Lower leg skin (tissue), 4 donors: ENCODE measurements around the gene ASB16. TPM values are rescaled to one million over a fixed set of nuclear protein-coding genes. Genes with fewer than 3 reads are reported as not detected.
"Not testable (repeated sequence)": the region's sequence is repeated elsewhere in the genome, so short reads cannot be mapped to it uniquely, and the experiment has no call there.

ENCODE experiments used
- DNase-seq, 2 donors: peaks; one replicate each; pipeline ENCODE4 v3.0.0-alpha.2; 2019; ENCODE audit warnings: low spot score in 2 of 2
- H3K4me3 ChIP-seq: fragments of 200-600 bp; sonication (generic); 2 replicates; pipeline ENCODE4 v1.5.1; 2017; ENCODE audit warnings: mild to moderate bottlenecking, low read depth; ENCODE audit not compliant: poor library complexity, severe bottlenecking
- POLR2A ChIP-seq, 2 donors: fragments of 450-650 bp; IDR thresholded peaks; one replicate each; pipeline ENCODE4 v1.6.1; 2016 to 2017; ENCODE audit warnings: antibody characterized with exemption in 2 of 2, mild to moderate bottlenecking in 1 of 2, moderate library complexity in 1 of 2
- WGBS, 2 donors: methylation state at CpG; one replicate each; pipeline ENCODE4 v1.1.5; 2018; 5-methylcytosine and 5-hydroxymethylcytosine counted together
- intact Hi-C: fragments of 100-400 bp; cut with DNase I; formaldehyde crosslinking; loops from one replicate; pipeline ENCODE4 v1.15.0; 2023; ENCODE audit warnings: low total_unique reads
- total RNA-seq, 4 donors: library from RNA; depleted of rRNA; stranded (reverse); fragments of >200 nt; gene quantifications; one replicate each; pipeline ENCODE4 v1.1.0, GENCODE V29; 2016
- TF ChIP-seq, protein P1 (sequence below), 3 donors: fragments of 450-650 bp; IDR thresholded peaks; one replicate each; pipeline ENCODE4 v1.5.1; 2016; ENCODE audit warnings: antibody characterized with exemption in 3 of 3, mild to moderate bottlenecking in 3 of 3, moderate library complexity in 2 of 3

ASB16 gene
- total RNA-seq, 4 donors from 2014 or later: 1.1 TPM; not detected in 3

DNA sequence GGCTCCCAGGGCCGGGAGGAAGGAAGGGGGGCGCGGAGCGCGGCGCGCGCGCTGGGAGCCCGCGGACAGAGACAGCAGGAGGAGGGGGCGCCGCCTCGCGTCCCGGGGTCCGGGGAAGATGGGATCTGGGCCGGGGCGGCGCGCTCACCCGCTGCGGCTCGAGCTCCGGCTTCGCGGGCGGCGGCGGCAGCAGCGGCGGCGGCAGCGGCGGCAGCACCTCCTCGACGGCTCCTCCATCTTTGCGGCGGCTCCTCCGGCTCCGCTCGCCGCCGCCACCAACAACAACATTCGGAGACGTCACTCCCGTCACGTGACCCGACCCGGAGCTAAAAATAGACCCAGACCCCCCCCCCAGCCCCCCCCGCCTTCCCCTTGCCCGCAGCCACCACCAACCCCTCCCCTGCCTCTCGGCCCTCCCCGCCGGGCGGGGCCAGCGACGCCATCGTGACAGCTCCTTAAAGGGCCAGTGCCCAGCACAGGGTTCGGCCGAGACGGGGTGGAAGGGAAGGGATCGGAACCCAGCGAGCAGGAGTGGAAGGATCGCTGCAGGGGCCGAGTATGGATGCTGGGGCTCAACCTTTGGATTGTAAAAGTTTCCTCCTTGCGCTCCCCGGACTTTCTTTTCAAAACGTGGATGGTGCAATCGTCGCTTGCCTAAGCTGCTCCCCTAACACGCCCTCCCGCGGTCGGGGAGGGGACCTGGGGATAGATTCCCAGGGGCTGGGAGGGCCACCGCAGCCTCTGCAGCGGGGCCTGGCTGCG is 47.0 kb upstream of the ASB16 start, which contains the start of gene HDAC5:
HDAC5 (minus strand) TSS at position 286 of the 762 bp plus-strand sequence. CDS start 6,126 bp downstream, outside the sequence.
- H3K4me3 ChIP-seq: peak within 1 kb of the TSS; percentile 99
- DNase-seq: peak; percentile 94 to 99
- intact Hi-C loops: no loop called here
- peak in 1 of 2 donors; percentile 66 for TF ChIP-seq POLR2A (IDR thresholded peaks at IDR 0.05)
- TF ChIP-seq, protein P1, sequence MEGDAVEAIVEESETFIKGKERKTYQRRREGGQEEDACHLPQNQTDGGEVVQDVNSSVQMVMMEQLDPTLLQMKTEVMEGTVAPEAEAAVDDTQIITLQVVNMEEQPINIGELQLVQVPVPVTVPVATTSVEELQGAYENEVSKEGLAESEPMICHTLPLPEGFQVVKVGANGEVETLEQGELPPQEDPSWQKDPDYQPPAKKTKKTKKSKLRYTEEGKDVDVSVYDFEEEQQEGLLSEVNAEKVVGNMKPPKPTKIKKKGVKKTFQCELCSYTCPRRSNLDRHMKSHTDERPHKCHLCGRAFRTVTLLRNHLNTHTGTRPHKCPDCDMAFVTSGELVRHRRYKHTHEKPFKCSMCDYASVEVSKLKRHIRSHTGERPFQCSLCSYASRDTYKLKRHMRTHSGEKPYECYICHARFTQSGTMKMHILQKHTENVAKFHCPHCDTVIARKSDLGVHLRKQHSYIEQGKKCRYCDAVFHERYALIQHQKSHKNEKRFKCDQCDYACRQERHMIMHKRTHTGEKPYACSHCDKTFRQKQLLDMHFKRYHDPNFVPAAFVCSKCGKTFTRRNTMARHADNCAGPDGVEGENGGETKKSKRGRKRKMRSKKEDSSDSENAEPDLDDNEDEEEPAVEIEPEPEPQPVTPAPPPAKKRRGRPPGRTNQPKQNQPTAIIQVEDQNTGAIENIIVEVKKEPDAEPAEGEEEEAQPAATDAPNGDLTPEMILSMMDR (IDR thresholded peaks at IDR 0.05): peak in 1 of 3 donors; percentile 28
- 0 to 1% methylated on average over 17 to 35 of the region's 78 CpGs for WGBS, 2 donors

DNA sequence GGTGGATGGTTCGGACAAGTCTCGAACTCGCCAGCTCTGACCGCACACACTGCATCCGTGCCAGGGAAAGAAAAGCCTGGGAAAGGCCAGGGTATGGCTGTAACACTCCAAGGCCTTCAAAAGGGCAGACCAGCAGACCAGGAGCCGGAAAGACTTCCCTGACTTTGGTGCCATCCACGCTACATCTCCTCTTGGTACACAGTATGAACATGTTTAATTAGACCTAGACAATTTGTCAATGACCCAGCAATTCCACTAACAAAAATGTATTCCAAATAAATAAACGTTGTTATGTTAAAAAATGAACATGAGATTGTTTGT is 46.4 kb upstream of the ASB16 start:
- intact Hi-C loops: no loop called here
- DNase-seq: no peak
- no peak for TF ChIP-seq POLR2A (IDR thresholded peaks at IDR 0.05)
- TF ChIP-seq, protein P1 (IDR thresholded peaks at IDR 0.05): no peak
- H3K4me3 ChIP-seq: peak overlapping the region; percentile 26
- WGBS, 2 donors: 0 to 2% methylated on average over 8 of the region's 8 CpGs

DNA sequence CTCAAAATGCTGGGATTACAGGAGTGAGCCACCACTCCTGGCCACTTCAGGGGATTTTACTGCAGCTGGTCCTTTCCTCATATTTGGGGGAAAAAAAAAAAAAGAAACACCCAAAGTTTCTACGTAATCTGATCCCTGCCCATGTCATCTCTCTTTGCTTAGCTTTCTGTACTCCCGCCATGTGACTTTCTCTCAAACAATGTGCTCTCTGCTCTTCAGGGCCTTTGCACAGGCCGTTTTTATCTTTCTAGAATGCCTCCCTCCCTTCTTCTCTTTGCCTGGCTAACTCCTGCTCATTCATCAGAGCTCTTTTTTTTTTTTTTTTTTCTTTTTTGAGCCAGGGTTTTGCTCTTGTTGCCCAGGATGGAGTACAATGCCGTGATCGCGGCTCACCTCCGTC is 42.1 kb upstream of the ASB16 start:
- intact Hi-C loops: no loop called here
- WGBS, 2 donors: 90 to 94% methylated on average over 7 of the region's 7 CpGs
- no peak for TF ChIP-seq POLR2A (IDR thresholded peaks at IDR 0.05)
- TF ChIP-seq, protein P1 (IDR thresholded peaks at IDR 0.05): no peak
- DNase-seq: no peak
- H3K4me3 ChIP-seq: no peak overlapping the region

DNA sequence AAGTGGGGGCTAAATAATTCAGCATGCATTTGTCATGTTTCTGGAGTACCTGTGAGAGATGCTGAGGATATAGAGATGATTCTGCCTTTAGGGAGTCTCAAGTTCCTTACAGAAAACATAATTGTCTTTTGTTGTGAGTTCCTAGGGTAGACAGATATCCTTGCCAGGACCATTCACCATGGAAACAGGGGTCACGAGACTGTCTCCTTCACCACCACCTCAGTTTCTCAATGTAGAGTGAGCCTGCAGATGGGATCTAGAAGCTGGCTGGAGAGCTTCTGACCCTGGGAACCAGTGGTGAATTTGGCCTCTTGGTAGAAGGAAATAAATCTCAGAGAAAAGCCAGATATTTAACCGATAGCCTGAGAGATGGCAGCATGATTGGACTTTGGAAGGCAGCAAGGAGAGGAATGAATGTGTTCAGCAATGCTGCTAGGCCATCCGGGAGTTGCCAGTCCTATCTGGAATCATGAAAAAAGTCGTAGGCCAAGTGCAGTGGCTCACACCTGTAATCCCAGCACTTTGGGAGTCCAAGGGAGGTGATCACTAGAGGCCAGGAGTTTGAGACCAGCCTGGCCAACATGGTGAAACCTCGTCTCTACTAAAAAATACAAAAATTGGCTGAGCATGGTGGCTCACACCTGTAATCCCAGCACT is 39.7 kb upstream of the ASB16 start:
- intact Hi-C loops: no loop called here
- DNase-seq: no peak
- no peak for TF ChIP-seq POLR2A (IDR thresholded peaks at IDR 0.05)
- TF ChIP-seq, protein P1 (IDR thresholded peaks at IDR 0.05): no peak
- WGBS, 2 donors: 87 to 90% methylated on average over 5 of the region's 5 CpGs
- H3K4me3 ChIP-seq: no peak overlapping the region

DNA sequence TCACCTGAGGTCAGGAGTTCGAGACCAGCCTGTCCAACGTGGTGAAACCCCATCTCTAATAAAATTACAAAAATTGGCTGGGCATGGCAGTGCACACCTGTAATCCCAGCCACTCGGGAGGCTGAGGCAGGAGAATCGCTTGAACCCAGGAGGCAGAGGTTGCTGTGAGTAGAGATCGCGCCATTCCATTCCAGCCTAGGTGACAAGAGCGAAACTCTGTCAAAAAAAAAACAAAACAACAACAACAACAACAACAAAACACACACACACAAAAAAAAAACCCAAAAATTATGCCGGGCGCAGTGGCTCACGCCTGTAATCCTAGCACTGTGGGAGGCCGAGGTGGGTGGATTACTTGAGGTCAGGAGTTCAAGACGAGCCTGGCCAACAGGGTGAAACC is 39.1 kb upstream of the ASB16 start:
- H3K4me3 ChIP-seq, DNase-seq, intact Hi-C loops: not testable (repeated sequence)
- 91 to 94% methylated on average over 12 of the region's 12 CpGs for WGBS, 2 donors

DNA sequence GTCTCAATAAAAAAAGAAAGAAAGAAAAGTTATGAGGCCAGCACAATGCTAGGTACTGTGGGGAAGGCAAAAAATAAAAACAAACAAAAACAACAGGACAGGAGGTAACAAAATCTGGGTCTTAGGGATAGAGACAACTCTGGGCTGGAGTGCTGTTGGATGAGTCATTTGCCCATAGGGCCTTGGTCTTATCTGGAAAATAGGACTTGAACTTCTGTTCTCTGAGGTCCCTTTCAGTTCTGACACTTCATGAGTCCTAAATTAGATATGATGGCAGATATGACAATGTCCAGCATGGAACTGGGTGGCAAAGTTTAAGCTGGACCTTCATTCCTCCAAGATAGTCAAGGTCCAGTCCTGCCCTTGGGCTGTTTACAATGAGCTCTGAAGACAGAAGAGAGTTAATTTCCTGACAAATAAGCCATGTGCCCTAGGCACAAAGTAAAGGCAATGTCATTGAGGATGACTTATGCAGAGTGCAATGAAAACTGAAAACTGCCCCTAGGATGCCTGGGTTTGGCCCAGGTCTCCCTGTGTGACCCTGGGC is 38.2 kb upstream of the ASB16 start:
- intact Hi-C loops: no loop called here
- no peak for DNase-seq
- TF ChIP-seq, protein P1 (IDR thresholded peaks at IDR 0.05): no peak
- TF ChIP-seq POLR2A (IDR thresholded peaks at IDR 0.05): no peak
- no peak overlapping the region for H3K4me3 ChIP-seq
